HepG2 (cell line): ENCODE results near the gene MPZL3. TPM values are rescaled to one million over a fixed set of nuclear protein-coding genes. Genes with fewer than 3 reads are reported as not detected.

Source experiments
- ELF3 ChIP-seq: IDR thresholded peaks from 2 replicates; pipeline ENCODE4 v1.6.1; 2016; ENCODE audit warnings: missing genetic modification reagents, missing compliant biosample characterization
- FIP1L1 ChIP-seq: fragments of 200-400 bp; formaldehyde crosslinking; IDR thresholded peaks from 2 replicates; pipeline ENCODE4 v1.6.1; 2018; ENCODE audit warnings: low read depth, mild to moderate bottlenecking, low read length, moderate library complexity, borderline replicate concordance; ENCODE audit not compliant: insufficient read depth
- GFI1 ChIP-seq: sonication (generic); formaldehyde crosslinking; IDR thresholded peaks from 2 replicates; pipeline ENCODE4 v1.5.0; 2020; ENCODE audit warnings: missing genetic modification reagents, mild to moderate bottlenecking, borderline replicate concordance
- HINFP ChIP-seq: sonication (generic); formaldehyde crosslinking; IDR thresholded peaks from 2 replicates; pipeline ENCODE4 v1.4.0; 2020; ENCODE audit warnings: low read depth, mild to moderate bottlenecking, missing genetic modification reagents
- HMGA1 ChIP-seq: sonication (generic); formaldehyde crosslinking; conservative IDR thresholded peaks from 2 replicates; pipeline ENCODE4 v1.4.0; 2020; ENCODE audit warnings: missing genetic modification reagents
- MBNL3 ChIP-seq: fragments of 250-450 bp; sonication (Bioruptor Pico); conservative IDR thresholded peaks from 2 replicates; pipeline ENCODE4 v1.8.0; 2022; ENCODE audit warnings: mild to moderate bottlenecking, inconsistent platforms
- PRDM10 ChIP-seq: sonication (generic); formaldehyde crosslinking; IDR thresholded peaks from 2 replicates; pipeline ENCODE4 v1.4.0; 2020; ENCODE audit warnings: low read depth, missing genetic modification reagents
- RFXAP ChIP-seq: sonication (generic); formaldehyde crosslinking; IDR thresholded peaks from 2 replicates; pipeline ENCODE4 v1.4.0; 2020; ENCODE audit warnings: missing genetic modification reagents, borderline replicate concordance
- SALL2 ChIP-seq: sonication (generic); formaldehyde crosslinking; IDR thresholded peaks from 2 replicates; pipeline ENCODE4 v1.8.1; 2023; ENCODE audit warnings: mild to moderate bottlenecking, missing genetic modification reagents, inconsistent platforms
- ZBTB10 ChIP-seq: sonication (generic); formaldehyde crosslinking; IDR thresholded peaks from 2 replicates; pipeline ENCODE4 v1.4.0; 2020; ENCODE audit warnings: missing genetic modification reagents, borderline replicate concordance
- ZNF225 ChIP-seq: sonication (generic); formaldehyde crosslinking; IDR thresholded peaks from 2 replicates; pipeline ENCODE4 v1.4.0; 2020; ENCODE audit warnings: mild to moderate bottlenecking, missing genetic modification reagents
- ZNF446 ChIP-seq: sonication (generic); formaldehyde crosslinking; IDR thresholded peaks from 2 replicates; pipeline ENCODE4 v1.5.0; 2020; ENCODE audit warnings: mild to moderate bottlenecking, missing genetic modification reagents
- ZNF598 ChIP-seq: sonication (generic); formaldehyde crosslinking; IDR thresholded peaks from 2 replicates; pipeline ENCODE4 v1.5.1; 2020; ENCODE audit warnings: mild to moderate bottlenecking, missing genetic modification reagents, borderline replicate concordance
- ZNF710 ChIP-seq: sonication (generic); formaldehyde crosslinking; IDR thresholded peaks from 2 replicates; pipeline ENCODE4 v1.5.0; 2020; ENCODE audit warnings: mild to moderate bottlenecking, missing genetic modification reagents, borderline replicate concordance
- ZSCAN30 ChIP-seq: sonication (generic); formaldehyde crosslinking; IDR thresholded peaks from 2 replicates; pipeline ENCODE4 v1.5.0; 2020; ENCODE audit warnings: mild to moderate bottlenecking, missing genetic modification reagents
- ZXDC ChIP-seq: sonication (generic); formaldehyde crosslinking; IDR thresholded peaks from 2 replicates; pipeline ENCODE4 v1.5.0; 2020; ENCODE audit warnings: mild to moderate bottlenecking, missing genetic modification reagents
- polyA plus RNA-seq, 8 experiments: library from polyadenylated mRNA; depleted of rRNA in 3 of 8; stranded (reverse) in 7 of 8; unstranded in 1 of 8; fragments of >200 nt; fragmentation: Illumina TruSeq in 4 of 8; extraction: Trizol in 4 of 8; gene quantifications; 2 replicates each; pipeline versions ENCODE4 v1.2.1 to v1.2.3, GENCODE V29; 2011 to 2016; ENCODE audit warnings: low read depth in 4 of 8, missing spikeins in 1 of 8, mixed read lengths in 1 of 8; ENCODE audit not compliant: insufficient read depth in 1 of 8
- total RNA-seq, 5 experiments: library from RNA; depleted of rRNA; stranded (reverse); fragments of >200 nt; fragmentation: Illumina TruSeq; extraction: Trizol; gene quantifications; 2 replicates each; pipeline ENCODE4 v1.2.3, GENCODE V29; 2016; ENCODE audit warnings: low read depth in 1 of 5

Gene MPZL3
- total and polyA plus RNA-seq, 2 of the 13 experiments (the other 11 are each of a cell fraction or from before 2014, with no cell fraction given): 5.3 to 9.3 TPM

- TF ChIP-seq ZNF710 (CRISPR knock-in tag) (0 out of 2 replicates have a peak, but pooled peaks have one; percentile 36), ZSCAN30 (CRISPR knock-in tag) (0 out of 2 replicates have a peak, but pooled peaks have one; percentile 28), HMGA1 (CRISPR knock-in tag) (no peak), ZBTB10 (CRISPR knock-in tag) (peak; percentile 90; the same call in 1 of the 2 replicates), HINFP (CRISPR knock-in tag) (no peak), ELF3 (CRISPR knock-in tag) (peak; percentile 34; the same call in 1 of the 2 replicates), RFXAP (CRISPR knock-in tag) (peak; percentile 28; the same call in 1 of the 2 replicates), PRDM10 (peak; percentile 21; the same call in 1 of the 2 replicates), ZNF446 (CRISPR knock-in tag) (no peak), GFI1 (0 out of 2 replicates have a peak, but pooled peaks have one; percentile 24), ZNF225 (CRISPR knock-in tag) (no peak), FIP1L1 (no peak), ZXDC (CRISPR knock-in tag) (no peak), ZNF598 (no peak), MBNL3 (CRISPR knock-in tag) (no peak), SALL2 (no peak)
Observed at GRCh38 chr11:118198370-118198769, 53.8 kb downstream of the MPZL3 start (continued).
